ENCODE measurements around the gene ROBO1. TPM values are rescaled to one million over a fixed set of nuclear protein-coding genes. Genes with fewer than 3 reads are reported as not detected.

The ROBO1 gene
- total RNA-seq, 1 donor from 2014 or later = 66.5 TPM

GRCh38 chr3:78611278-78611677 is 1156.5 kb downstream of the ROBO1 start:
- no peaks in the 10 kb centered on the region for H3K4me1 ChIP-seq
- H3K9me3 ChIP-seq = no peaks in the 10 kb centered on the region
- peaks cover 0 to 9% of the 10 kb centered on the region in 2 donors for H3K36me3 ChIP-seq
- H3K4me3 ChIP-seq = no peak overlapping the region
- TF ChIP-seq, protein P1, sequence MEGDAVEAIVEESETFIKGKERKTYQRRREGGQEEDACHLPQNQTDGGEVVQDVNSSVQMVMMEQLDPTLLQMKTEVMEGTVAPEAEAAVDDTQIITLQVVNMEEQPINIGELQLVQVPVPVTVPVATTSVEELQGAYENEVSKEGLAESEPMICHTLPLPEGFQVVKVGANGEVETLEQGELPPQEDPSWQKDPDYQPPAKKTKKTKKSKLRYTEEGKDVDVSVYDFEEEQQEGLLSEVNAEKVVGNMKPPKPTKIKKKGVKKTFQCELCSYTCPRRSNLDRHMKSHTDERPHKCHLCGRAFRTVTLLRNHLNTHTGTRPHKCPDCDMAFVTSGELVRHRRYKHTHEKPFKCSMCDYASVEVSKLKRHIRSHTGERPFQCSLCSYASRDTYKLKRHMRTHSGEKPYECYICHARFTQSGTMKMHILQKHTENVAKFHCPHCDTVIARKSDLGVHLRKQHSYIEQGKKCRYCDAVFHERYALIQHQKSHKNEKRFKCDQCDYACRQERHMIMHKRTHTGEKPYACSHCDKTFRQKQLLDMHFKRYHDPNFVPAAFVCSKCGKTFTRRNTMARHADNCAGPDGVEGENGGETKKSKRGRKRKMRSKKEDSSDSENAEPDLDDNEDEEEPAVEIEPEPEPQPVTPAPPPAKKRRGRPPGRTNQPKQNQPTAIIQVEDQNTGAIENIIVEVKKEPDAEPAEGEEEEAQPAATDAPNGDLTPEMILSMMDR (IDR thresholded peaks at IDR 0.05) = no peak
- no peak for TF ChIP-seq POLR2AphosphoS5 (IDR thresholded peaks at IDR 0.05; ENCODE audit: insufficient read depth in 1 of 2, low read depth in 1 of 2)
- TF ChIP-seq POLR2A (IDR thresholded peaks at IDR 0.05) = no peak
- intact Hi-C loops (cut with DNase I) = no loop called here
- H3K27ac ChIP-seq = no peak overlapping the region
- no peaks in the 10 kb centered on the region for H3K27me3 ChIP-seq
- DNase-seq (ENCODE audit: extremely low spot score in 2 of 2) = no peak

DNA sequence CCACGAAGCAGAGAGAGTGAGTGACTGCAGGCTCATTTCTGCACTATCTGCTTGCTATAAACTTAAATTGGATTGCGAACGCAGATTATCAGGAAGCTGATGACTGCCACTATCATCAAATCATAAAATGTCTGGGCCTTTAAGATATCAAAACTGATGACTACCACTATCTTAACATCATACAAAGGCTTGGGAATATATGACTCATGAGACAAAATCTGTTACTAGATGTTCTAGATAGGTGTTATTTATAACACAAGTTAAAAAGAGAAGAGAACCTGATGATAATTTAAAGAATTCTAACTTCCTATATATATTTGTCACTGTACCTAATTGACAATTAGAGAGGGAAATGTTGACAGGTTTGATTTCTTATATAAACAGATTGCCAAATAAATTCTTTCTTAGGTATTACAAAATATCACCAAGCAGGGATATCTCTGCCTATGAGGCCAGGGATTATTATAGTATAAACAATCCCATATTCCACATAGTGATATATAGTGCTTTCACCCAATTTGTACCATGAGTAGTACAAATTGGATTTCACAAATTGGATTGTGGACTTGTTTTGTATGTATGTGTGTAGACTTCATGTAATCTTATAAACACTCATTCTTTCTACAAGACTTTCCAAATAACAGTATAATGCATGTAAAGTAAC is 1157.2 kb downstream of the ROBO1 start:
- peaks cover 0 to 12% of the 10 kb centered on the region in 2 donors for H3K36me3 ChIP-seq
- TF ChIP-seq POLR2AphosphoS5 (IDR thresholded peaks at IDR 0.05; ENCODE audit: insufficient read depth in 1 of 2, low read depth in 1 of 2) (no peak), POLR2A (IDR thresholded peaks at IDR 0.05) (no peak)
- TF ChIP-seq, protein P1 (IDR thresholded peaks at IDR 0.05) = no peak
- H3K4me1 ChIP-seq = no peaks in the 10 kb centered on the region
- no peak overlapping the region for H3K4me3 ChIP-seq
- H3K9me3 ChIP-seq = no peaks in the 10 kb centered on the region
- H3K27me3 ChIP-seq = no peaks in the 10 kb centered on the region
- intact Hi-C loops (cut with DNase I) = no loop called here
- DNase-seq (ENCODE audit: extremely low spot score in 2 of 2) = no peak
- H3K27ac ChIP-seq = no peak overlapping the region

DNA sequence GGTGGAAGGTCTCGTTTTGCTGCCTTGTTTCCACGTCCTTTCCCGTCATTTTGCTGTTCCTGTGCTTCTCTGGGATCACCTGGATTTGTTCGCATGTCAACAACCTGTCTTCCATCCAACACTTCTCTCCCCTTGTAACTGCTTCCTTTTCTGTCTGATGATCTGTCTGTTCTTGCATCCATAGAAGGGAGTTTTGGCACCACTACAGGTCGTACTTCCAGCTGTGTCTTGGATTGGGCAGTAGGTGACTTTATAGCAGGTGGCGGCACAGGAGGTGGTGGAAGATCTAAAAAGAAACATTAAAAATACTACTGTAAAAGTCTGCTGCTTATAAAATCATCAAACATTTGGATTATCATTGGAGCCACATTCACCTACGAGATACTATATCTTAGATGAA is 1161.0 kb downstream of the ROBO1 start:
- DNase-seq (ENCODE audit: extremely low spot score in 2 of 2) = no peak
- H3K9me3 ChIP-seq = no peaks in the 10 kb centered on the region
- no peak overlapping the region for H3K27ac ChIP-seq
- intact Hi-C loops (cut with DNase I) = no loop called here
- H3K36me3 ChIP-seq = peaks cover 0 to 12% of the 10 kb centered on the region in 2 donors
- no peaks in the 10 kb centered on the region for H3K4me1 ChIP-seq
- no peaks in the 10 kb centered on the region for H3K27me3 ChIP-seq
- TF ChIP-seq POLR2AphosphoS5 (IDR thresholded peaks at IDR 0.05; ENCODE audit: insufficient read depth in 1 of 2, low read depth in 1 of 2) = no peak
- TF ChIP-seq, protein P1 (IDR thresholded peaks at IDR 0.05) = no peak
- TF ChIP-seq POLR2A (IDR thresholded peaks at IDR 0.05) = no peak
- no peak overlapping the region for H3K4me3 ChIP-seq

DNA sequence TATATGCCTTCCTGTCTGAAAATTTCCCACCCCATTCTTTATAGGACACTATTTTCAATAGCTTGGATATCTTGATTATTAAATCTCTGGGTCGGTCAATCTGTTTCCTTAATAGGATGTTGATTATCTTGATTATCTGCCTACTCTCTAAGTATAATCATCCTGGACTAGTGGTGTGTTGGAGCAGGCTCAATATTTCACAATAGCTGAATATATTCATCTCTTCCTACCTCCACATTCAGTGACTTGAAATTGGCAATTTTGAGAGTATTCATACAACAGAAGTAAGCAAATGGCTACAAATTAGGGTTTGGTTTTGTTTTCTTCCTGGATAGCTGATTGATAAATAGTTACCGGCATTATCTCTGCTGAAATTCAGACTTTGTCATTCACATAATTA is 1162.6 kb downstream of the ROBO1 start:
- intact Hi-C loops (cut with DNase I) = no loop called here
- peaks cover 0 to 12% of the 10 kb centered on the region in 2 donors for H3K36me3 ChIP-seq

GRCh38 chr3:78604341-78604740 is 1163.5 kb downstream of the ROBO1 start:
- Histone ChIP-seq H3K27ac (no peak overlapping the region), H3K4me1 (no peaks in the 10 kb centered on the region), H3K4me3 (no peak overlapping the region), H3K36me3 (peaks cover 0 to 15% of the 10 kb centered on the region in 2 donors), H3K27me3 (no peaks in the 10 kb centered on the region), H3K9me3 (no peaks in the 10 kb centered on the region)
- TF ChIP-seq POLR2AphosphoS5 (IDR thresholded peaks at IDR 0.05; ENCODE audit: insufficient read depth in 1 of 2, low read depth in 1 of 2) = no peak
- no peak for TF ChIP-seq POLR2A (IDR thresholded peaks at IDR 0.05)
- TF ChIP-seq, protein P1 (IDR thresholded peaks at IDR 0.05) = no peak
- intact Hi-C loops (cut with DNase I) = no loop called here
- no peak for DNase-seq (ENCODE audit: extremely low spot score in 2 of 2)

More for the DNA sequence above, 1162.6 kb downstream of the ROBO1 start:
- Histone ChIP-seq H3K4me1 (no peaks in the 10 kb centered on the region), H3K27ac (no peak overlapping the region), H3K4me3 (no peak overlapping the region), H3K27me3 (no peaks in the 10 kb centered on the region), H3K9me3 (no peaks in the 10 kb centered on the region)
- TF ChIP-seq, protein P1 (IDR thresholded peaks at IDR 0.05) = no peak
- TF ChIP-seq POLR2AphosphoS5 (IDR thresholded peaks at IDR 0.05; ENCODE audit: insufficient read depth in 1 of 2, low read depth in 1 of 2) = no peak
- no peak for TF ChIP-seq POLR2A (IDR thresholded peaks at IDR 0.05)
- DNase-seq (ENCODE audit: extremely low spot score in 2 of 2) = no peak

All from vagina (tissue), 2 donors.